ENCODE results near the gene LUZP1. TPM values are rescaled to one million over a fixed set of nuclear protein-coding genes. Genes with fewer than 3 reads are reported as not detected.

LUZP1 gene
- total RNA-seq (2021; ENCODE audit: unreplicated experiment) (22.4 TPM), Bru-seq, nascent RNA (percentile 79 among the genes with signal in this experiment), BruChase-seq, experiment 1, labeled RNA remaining after a 6-hour chase (percentile 64 among the genes with signal in this experiment), BruChase-seq, experiment 2, labeled RNA remaining after a 2-hour chase (percentile 79 among the genes with signal in this experiment)
- 9.2 and 10.2 TPM in 2 replicates for polyA plus RNA-seq (2012)
- long read RNA-seq, transcript LUZP1-204 (4 exons, 1,190 nt) = major isoform, 6 of 27 reads
- long read RNA-seq, partial matches to known transcripts = 10 of 27 reads
- long read RNA-seq, other reads (novel, unspliced or antisense) = 11 of 27 reads

DNA sequence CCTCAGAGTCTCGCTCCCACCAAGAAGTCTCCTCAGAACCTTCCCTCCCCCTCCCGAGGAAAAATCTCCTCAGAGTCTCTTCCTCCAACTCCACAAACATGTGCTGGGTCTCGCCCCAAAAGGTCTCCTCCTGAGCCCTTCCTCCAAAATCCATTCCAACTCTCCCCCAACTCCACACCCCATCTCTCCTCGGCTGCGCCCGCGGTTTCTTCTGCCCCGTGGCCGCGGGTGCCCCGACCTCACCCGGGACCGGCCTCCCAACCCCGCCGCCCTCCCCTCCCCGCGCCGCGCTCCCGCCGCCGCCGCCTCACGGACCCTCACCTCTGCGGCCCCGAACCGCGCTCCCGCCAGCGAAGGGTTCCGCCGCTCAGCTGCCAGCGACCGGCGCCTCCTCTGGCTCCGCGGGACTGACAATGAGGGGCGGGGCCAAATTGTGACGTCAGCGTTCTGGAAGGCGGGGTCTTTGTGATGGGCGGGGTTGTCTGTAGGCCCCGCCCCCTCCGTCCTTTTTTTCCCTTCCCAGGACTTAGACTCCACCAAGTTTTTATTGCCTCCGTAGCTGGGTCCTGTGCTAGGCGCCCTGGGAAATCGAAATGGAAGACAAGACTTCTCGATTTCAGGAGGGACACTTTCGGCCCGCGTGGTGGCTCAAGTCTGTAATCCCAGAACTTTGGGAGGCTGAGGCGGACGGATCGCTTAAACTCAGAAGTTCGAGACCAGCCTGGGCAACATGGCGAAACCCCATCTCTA lies at the start of gene LUZP1:
Gene LUZP1 (minus strand): TSS at position 412 of the 750 bp plus-strand sequence.
- ChIA-PET CTCF (interaction anchor here (0.7 to 3.6 kb wide), 4 partner anchors 10 to 69 kb away, joined by 3 to 22 read pairs (median 6); no protein-coding TSS in a partner anchor), POLR2A (interaction anchor here (0.7 to 2.8 kb wide), 8 partner anchors 8 to 315 kb away, joined by 3 to 19 read pairs (median 4); partner anchors contain the start of genes ASAP3 and KDM1A), RAD21 (ENCODE audit: low non-redundant PET in 1 of 2, low total read pairs in 2 of 2, uncharacterized antibody in 2 of 2, unreplicated experiment in 2 of 2) (interaction anchor here in 1 of 2 experiments (0.7 kb wide), 2 partner anchors 66 to 352 kb away, joined by 3 to 10 read pairs; no protein-coding TSS in a partner anchor)
- H2AFZ ChIP-seq (ENCODE audit: low read depth, low read length, poor library complexity, severe bottlenecking) = peak within 1 kb of the TSS; percentile 22
- DNase-seq (ENCODE audit: low read depth, low spot score) (peak; percentile 70), ATAC-seq (peak; percentile 72)
- H4K20me1 ChIP-seq (ENCODE audit: insufficient read depth) = peaks cover 9% of the 10 kb centered on the region; the same call in 1 of the 2 replicates
- H3K36me3 ChIP-seq (ENCODE audit: control insufficient read depth in 1 of 2, insufficient read depth in 2 of 2, low read length in 2 of 2) = no peaks in the 10 kb centered on the region
- no peaks in the 10 kb centered on the region for H3K9me2 ChIP-seq (ENCODE audit: insufficient read depth)
- peak within 1 kb of the TSS; percentile 86 to 89 for H3K4me3 ChIP-seq (replicated peaks in 1 of 2; ENCODE audit: low read depth in 1 of 2, low read length in 2 of 2)
- no peaks in the 10 kb centered on the region for H3K27me3 ChIP-seq (ENCODE audit: insufficient read depth, low read length)
- no peaks in the 10 kb centered on the region for H3K9me3 ChIP-seq (ENCODE audit: control insufficient read depth in 1 of 2, insufficient read depth in 1 of 2, low read depth in 1 of 2, low read length in 2 of 2)
- no TSS peak for BruUV-seq (replicated peaks)
- peak within 1 kb of the TSS; percentile 93 for H3K9ac ChIP-seq (ENCODE audit: low read length)
- H3K79me2 ChIP-seq (ENCODE audit: insufficient read depth, low read length) = peaks cover 40% of the 10 kb centered on the region
- H3K4me1 ChIP-seq (ENCODE audit: control insufficient read depth in 1 of 2, insufficient read depth in 2 of 2, low read length in 2 of 2) = peaks cover 8 to 26% of the 10 kb centered on the region in 2 experiments
- intact Hi-C loops (cut with micrococcal nuclease) = loop anchor here (5.0 kb wide), 1 partner anchor 66 kb away; no protein-coding TSS in a partner anchor
- peak within 1 kb of the TSS; percentile 75 for H3K27ac ChIP-seq (ENCODE audit: low read depth, low read length)
- H3K4me2 ChIP-seq (ENCODE audit: low read length) = peak within 1 kb of the TSS; percentile 90
- TF ChIP-seq EGR1 (IDR thresholded peaks at IDR 0.05; ENCODE audit: low read depth) = no peak
- no peak for TF ChIP-seq FOSL1 (IDR thresholded peaks at IDR 0.05; ENCODE audit: low read depth)
- no peak for TF ChIP-seq EZH2 (IDR thresholded peaks at IDR 0.05)
- TF ChIP-seq CBX3 (IDR thresholded peaks at IDR 0.05; ENCODE audit: low read depth) = no peak
- TF ChIP-seq, protein P1, sequence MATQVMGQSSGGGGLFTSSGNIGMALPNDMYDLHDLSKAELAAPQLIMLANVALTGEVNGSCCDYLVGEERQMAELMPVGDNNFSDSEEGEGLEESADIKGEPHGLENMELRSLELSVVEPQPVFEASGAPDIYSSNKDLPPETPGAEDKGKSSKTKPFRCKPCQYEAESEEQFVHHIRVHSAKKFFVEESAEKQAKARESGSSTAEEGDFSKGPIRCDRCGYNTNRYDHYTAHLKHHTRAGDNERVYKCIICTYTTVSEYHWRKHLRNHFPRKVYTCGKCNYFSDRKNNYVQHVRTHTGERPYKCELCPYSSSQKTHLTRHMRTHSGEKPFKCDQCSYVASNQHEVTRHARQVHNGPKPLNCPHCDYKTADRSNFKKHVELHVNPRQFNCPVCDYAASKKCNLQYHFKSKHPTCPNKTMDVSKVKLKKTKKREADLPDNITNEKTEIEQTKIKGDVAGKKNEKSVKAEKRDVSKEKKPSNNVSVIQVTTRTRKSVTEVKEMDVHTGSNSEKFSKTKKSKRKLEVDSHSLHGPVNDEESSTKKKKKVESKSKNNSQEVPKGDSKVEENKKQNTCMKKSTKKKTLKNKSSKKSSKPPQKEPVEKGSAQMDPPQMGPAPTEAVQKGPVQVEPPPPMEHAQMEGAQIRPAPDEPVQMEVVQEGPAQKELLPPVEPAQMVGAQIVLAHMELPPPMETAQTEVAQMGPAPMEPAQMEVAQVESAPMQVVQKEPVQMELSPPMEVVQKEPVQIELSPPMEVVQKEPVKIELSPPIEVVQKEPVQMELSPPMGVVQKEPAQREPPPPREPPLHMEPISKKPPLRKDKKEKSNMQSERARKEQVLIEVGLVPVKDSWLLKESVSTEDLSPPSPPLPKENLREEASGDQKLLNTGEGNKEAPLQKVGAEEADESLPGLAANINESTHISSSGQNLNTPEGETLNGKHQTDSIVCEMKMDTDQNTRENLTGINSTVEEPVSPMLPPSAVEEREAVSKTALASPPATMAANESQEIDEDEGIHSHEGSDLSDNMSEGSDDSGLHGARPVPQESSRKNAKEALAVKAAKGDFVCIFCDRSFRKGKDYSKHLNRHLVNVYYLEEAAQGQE (IDR thresholded peaks at IDR 0.05; ENCODE audit: low read depth) = no peak
- 0 out of 2 replicates have a peak, but pooled peaks have one; percentile 39 for TF ChIP-seq SP1 (IDR thresholded peaks at IDR 0.05; ENCODE audit: low read depth)
- TF ChIP-seq SRF (IDR thresholded peaks at IDR 0.05; ENCODE audit: low read depth) = no peak
- no peak for TF ChIP-seq RAD21 (IDR thresholded peaks at IDR 0.05; ENCODE audit: low read depth)
- no peak for TF ChIP-seq ZNF274 (IDR thresholded peaks at IDR 0.05; ENCODE audit: low read depth, low read length)
- TF ChIP-seq, protein P2, sequence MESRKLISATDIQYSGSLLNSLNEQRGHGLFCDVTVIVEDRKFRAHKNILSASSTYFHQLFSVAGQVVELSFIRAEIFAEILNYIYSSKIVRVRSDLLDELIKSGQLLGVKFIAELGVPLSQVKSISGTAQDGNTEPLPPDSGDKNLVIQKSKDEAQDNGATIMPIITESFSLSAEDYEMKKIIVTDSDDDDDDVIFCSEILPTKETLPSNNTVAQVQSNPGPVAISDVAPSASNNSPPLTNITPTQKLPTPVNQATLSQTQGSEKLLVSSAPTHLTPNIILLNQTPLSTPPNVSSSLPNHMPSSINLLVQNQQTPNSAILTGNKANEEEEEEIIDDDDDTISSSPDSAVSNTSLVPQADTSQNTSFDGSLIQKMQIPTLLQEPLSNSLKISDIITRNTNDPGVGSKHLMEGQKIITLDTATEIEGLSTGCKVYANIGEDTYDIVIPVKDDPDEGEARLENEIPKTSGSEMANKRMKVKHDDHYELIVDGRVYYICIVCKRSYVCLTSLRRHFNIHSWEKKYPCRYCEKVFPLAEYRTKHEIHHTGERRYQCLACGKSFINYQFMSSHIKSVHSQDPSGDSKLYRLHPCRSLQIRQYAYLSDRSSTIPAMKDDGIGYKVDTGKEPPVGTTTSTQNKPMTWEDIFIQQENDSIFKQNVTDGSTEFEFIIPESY (IDR thresholded peaks at IDR 0.05; ENCODE audit: extremely low read depth, insufficient replicate concordance, low read length) = no peak
- no peak for TF ChIP-seq CEBPB (IDR thresholded peaks at IDR 0.05; ENCODE audit: low read depth)
- TF ChIP-seq POLR2A (IDR thresholded peaks at IDR 0.05; ENCODE audit: borderline replicate concordance, extremely low read depth, insufficient read depth, insufficient read length) = peak; percentile 76
- TF ChIP-seq SIN3A (IDR thresholded peaks at IDR 0.05; ENCODE audit: low read depth) = peak; percentile 76; the same call in 1 of the 2 replicates
- no peak for TF ChIP-seq TCF7L2 (IDR thresholded peaks at IDR 0.05; ENCODE audit: borderline replicate concordance, extremely low read depth, insufficient read depth, insufficient read length)
- no peak for TF ChIP-seq JUND (IDR thresholded peaks at IDR 0.05)
- TF ChIP-seq ZFX (IDR thresholded peaks at IDR 0.05) = no peak
- TF ChIP-seq, protein P3, sequence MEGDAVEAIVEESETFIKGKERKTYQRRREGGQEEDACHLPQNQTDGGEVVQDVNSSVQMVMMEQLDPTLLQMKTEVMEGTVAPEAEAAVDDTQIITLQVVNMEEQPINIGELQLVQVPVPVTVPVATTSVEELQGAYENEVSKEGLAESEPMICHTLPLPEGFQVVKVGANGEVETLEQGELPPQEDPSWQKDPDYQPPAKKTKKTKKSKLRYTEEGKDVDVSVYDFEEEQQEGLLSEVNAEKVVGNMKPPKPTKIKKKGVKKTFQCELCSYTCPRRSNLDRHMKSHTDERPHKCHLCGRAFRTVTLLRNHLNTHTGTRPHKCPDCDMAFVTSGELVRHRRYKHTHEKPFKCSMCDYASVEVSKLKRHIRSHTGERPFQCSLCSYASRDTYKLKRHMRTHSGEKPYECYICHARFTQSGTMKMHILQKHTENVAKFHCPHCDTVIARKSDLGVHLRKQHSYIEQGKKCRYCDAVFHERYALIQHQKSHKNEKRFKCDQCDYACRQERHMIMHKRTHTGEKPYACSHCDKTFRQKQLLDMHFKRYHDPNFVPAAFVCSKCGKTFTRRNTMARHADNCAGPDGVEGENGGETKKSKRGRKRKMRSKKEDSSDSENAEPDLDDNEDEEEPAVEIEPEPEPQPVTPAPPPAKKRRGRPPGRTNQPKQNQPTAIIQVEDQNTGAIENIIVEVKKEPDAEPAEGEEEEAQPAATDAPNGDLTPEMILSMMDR (IDR thresholded peaks at IDR 0.05 in 2 of 3, conservative IDR thresholded peaks at IDR 0.05 in 1 of 3; ENCODE audit: borderline replicate concordance in 1 of 3, insufficient read depth in 1 of 3, low read depth in 2 of 3, low read length in 2 of 3) = no peak
- TF ChIP-seq, protein P4, sequence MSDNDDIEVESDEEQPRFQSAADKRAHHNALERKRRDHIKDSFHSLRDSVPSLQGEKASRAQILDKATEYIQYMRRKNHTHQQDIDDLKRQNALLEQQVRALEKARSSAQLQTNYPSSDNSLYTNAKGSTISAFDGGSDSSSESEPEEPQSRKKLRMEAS (IDR thresholded peaks at IDR 0.05) = no peak
